Fibroblast of skin of left quadriceps (primary cell): ENCODE measurements around the gene CARMIL3.

Experiments
- DNase-seq, 2 experiments: peaks; one replicate each; pipeline ENCODE4 v3.0.0-alpha.2; 2013; ENCODE audit warnings: low read depth in 2 of 2

Gene CARMIL3

DNA sequence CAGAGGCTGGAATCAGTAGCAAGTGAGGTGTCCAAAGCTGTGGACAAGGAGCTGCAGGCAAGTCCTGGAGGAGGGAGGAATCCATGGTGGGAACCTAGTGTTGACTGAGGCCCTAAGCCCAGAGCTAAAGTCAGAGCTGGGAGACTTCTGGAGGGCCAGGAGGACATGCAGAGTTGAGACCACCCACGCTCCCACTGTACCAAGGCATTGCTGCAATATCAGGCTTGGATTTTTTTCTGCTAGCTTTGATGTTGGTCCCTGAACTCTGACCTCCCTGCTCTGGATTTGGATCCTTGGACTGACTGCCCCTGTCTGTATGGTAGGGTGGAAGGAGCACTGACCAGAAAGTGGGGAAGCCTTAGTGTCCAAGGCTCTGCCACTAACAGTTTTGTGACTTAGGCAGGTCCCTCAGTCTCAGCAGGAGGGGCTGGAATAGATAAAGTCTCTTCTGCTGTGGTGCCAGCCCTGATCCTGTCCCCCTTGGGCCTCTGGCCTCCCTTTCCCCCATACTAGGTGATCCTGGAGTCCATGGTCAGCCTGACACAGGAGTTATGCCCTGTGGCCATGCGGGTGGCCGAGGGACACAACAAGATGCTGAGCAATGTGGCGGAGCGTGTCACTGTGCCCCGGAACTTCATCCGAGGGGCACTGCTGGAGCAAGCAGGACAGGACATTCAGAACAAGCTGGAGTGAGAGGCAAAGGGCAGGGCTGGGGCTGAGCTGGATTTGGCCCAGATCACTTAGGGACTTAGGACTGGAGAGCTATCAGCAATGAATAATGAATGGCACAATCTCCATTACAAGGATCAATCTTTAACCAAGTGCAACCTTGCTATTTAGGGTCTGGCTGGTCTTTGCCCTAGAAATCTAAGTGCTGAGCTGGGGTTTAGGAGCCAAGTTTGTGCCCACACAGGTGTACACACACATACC is 9.4 kb downstream of the CARMIL3 start:
- no peak for DNase-seq

DNA sequence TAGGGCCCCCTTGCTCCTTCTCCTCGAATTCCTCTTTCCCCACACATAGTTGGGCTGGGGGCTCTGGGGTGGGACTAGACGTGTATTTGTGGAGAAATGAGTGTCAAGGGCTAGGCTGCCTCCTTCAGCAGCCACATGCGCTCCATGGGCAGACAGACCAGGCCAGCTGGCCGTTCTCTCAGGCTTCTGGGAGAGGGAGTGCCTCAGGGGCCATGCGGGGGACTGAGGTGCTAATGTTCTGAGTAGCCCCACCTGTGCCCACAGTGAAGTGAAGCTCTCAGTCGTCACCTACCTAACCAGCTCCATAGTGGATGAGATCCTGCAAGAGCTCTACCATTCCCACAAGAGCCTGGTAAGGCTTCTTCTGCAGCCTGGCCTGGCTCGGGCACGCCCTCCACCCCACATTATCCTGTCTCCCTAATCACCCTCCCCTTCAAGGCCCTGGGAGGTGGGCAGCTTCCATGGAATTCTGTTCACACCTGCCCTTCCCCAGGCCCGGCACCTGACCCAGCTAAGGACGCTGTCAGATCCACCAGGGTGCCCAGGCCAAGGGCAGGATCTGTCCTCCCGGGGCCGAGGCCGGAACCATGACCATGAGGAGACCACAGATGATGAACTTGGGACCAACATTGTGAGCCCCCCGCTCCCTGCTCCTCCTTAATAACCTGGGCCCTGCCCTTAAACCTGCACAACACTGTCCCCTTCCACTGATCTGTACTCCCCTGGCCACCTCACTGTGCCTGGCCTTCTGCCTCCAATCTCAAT is 10.6 kb downstream of the CARMIL3 start:
- no peak for DNase-seq

DNA sequence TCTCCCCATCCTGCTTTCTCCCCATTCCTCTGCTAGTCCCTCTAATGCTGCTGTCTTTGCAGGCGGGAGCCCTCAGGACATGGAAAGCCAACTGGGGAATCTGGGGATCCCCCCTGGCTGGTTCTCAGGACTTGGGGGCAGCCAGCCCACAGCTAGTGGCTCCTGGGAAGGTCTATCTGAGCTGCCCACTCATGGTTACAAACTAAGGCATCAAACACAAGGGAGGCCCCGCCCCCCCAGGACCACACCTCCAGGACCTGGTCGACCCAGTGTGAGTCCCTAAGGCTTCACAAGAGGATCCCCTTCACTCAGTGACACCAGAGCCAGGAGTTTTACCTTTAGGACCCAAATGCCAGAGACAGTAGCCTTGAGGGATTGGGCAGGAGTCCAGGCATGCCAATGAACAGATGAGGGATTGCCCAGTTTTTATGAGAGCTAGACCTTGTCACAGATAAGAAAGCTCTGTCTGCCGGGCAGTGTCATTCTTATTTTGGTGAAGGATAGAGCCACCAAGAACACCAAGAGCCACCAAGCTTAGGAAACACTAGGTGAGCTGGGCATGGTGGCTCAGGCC is 11.5 kb downstream of the CARMIL3 start:
- no peak for DNase-seq

DNA sequence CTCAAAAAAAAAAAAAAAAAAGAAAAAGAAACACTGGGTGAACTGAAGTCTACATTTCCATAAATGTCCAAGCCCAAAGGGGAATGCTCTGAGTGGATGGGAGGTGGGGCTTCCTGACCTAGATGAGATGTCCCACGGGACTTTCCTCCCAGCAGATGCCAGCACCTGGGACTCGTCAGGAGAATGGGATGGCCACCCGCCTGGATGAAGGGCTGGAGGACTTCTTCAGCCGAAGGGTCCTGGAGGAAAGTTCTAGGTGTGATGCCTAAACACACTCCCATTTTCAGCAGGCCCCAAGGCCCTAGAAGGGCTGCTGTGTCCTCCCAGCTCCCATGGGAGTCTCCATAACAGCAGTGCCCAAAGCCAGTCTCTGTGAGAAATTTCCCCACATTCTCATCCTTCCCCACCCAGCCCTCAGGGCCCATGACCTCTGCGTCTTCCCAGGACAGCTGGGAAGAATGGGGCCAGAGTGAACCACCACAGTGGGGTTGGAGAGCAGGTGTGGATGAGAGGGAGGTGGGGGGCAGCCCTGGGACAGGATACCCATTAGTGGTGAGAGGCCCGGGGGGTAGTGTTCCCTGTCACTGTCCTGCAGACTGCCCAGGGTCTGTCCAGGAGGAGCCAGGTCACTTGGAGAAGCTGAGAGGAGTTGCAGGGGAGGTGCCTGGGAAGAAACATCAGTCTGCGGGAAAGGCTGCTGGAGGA is 12.4 kb downstream of the CARMIL3 start:
- no peak for DNase-seq

DNA sequence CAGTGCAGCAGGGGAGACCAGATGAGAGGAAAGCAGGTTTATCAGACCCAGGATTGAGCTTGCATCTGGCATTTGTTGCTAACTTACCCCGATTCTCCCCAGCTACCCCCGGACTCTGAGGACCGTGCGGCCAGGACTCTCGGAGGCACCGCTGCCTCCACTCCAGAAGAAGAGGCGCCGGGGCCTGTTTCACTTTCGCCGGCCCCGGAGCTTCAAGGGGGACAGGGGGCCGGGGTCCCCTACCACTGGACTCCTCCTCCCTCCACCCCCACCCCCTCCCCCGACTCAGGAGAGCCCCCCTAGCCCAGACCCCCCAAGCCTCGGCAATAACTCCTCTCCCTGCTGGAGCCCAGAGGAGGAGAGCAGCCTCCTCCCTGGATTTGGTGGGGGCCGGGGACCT is 13.0 kb downstream of the CARMIL3 start:
- no peak for DNase-seq

DNA sequence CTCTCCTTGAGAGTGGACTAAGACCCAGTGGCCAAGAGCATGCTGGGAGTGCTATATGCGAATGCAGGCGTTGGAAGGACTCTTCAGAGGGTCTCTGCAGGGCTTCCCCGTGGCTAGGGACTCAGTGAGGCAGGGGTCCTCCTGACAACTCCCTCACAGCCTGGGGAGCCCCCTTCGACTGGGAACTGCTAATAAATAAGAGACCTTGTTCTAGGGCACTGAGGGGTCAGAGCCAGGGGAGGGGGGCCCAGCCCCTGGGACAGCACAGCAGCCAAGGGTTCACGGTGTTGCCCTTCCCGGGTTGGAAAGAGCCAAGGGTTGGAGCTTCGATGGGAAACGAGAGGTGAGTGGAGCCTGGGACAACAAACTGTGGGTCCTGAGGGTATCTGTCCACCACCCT is 13.6 kb downstream of the CARMIL3 start:
- DNase-seq, result no peak

DNA sequence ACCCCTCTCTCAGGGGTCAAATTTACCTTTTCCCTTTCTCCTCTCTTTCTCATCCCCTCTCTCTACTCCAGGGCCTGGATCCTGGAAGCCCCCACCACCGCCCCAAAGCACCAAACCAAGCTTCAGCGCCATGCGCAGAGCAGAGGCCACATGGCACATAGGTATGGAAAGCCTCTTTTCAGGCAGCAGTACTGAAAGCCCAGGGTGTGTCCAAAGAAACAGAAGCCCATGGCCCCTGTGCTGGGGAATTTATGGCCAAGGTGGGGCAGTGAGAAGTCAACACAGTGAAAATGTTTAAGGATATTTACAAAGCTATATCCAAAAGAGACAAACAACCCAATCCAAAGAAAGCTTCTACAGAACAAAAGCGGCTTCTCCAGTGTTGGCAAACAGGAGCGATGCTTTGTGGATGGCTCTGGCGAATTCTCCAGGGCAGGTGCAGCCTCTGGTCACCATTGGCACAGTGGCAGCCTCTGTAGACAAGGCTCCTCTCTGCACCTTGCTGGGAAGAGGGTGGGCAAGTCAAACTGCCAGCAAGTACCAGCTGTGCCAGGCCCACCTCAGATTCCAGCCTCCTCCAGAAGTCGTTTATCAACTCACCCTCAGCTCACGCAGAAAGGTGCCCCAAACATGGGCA is 14.8 kb downstream of the CARMIL3 start:
- DNase-seq, result no peak

DNA sequence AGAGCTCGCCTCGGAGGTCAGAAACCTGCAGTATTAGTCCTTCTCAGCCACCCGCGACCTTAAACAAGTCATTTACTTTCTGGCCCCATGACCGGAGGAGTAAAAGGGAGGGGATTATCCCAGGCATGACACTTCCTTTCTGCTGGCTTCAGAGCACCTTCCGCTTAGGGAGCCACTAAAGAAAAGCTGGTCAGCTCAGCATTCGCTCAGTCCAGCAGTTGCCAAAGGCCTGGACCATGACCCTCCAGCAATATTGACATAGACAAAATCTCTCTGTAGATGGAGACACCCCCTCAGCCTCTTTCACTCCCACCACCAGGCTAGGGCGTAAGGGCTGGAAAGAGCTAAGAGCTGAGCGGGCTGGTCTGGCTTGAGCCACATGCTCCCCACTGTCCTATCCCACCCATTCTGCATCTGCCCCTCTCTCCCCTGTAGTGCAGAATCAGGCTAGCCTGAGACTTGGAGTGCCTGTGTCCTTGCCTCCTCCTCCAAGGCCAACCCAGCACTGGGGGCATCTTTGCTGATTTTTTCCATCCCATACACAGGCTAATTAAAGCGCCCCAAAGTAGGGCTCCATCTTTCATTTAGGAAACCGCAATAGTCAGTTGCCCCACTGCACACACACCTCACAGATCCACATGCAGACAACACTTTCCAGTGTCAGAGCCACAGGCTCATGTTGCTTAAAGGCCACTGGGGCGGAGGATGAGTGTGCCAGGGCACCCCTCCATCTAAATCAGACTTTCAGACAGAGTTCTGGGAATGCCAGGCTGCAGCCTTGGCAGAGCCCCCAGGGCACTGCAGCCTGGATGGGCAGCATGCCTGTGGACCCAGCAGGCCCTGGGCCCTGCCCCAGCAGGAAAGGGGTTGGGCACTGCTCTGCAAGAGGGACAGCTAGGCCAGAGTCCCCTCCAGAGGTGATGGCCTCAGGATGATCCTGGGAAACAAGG is 15.6 kb downstream of the CARMIL3 start:
- DNase-seq, result no peak

DNA sequence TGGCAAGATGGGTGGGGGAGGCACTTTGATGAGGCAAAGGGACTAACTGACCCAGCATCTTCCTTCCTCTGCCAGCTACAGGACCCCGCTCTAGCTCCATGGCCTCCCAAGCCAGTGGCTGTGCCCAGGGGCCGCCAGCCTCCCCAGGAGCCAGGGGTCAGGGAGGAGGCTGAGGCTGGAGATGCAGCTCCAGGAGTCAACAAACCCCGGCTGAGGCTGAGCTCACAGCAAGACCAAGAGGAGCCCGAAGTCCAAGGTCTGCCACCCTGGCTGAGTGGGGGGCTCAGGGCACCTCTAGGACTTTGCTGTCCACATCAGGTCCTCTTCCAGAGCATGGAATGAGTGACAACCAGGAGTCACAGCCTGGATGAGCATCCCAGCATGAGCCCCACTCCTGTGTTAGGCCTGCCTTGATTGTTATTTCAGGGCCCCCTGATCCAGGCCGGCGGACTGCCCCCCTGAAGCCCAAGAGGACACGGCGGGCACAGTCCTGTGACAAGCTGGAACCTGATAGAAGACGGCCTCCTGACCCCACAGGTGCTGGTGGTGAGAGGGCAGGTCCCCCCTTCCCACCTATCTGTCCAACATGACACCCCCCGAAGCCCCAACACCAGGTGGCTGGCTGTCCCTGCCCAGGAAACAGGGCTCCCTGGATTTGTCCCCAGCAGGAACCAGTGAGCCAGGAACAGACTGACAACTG is 17.1 kb downstream of the CARMIL3 start:
- no peak for DNase-seq

DNA sequence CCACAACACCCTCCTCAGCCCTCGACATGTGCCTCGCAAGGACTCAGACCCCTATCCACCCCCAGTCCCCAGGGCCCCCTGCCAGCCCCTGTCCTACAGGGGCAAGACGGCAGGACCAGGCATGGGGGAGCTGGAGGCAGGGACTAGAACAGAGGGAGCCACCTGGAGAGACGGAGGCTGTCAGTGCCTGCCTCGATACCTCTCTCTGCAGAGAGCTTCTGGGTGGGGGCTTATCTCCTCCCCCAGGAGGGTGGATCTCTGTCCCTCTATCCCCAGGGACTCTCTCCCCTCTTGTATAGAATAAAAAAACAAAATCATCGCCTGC is 17.6 kb downstream of the CARMIL3 start:
- no peak for DNase-seq

DNA sequence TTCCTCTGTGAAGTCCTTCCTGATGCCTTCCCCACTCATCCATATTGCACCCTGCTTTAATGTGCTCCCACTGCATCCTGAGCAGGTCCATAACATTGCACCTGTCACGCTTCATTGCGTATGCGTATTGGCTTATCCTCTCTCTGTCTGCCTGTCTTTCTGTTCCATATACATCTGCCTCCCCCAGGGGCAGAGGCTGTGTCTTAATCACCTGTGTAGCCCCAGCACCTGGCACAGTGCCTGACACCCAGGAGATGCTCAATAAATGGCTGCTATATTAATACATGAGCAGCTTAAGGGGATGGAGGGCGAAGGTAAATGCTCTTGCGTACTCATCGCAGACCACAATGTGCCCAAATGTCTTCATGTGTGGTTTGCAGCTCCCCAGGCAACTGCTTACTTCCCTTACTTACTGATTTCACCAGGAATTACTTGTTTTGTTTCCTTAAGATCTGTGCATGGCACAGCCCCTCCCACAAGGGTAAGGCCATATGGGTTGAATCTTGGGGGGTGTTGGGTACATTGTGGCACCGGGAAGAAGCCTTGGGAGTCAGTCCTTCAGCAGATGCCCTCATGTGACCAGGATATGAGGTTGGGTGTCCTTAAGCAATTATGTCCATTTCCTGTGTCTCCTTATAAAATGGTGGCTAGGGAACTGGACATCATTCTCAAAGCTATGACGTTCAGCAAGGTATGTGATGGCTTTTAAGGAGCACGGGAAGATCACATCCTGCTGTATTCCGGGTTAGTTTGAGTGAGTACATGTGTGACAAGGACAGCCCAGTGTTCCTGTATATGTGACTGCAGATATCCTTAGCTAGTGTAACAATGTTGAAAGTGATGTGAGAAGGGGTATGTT is 18.7 kb downstream of the CARMIL3 start:
- no peak for DNase-seq

DNA sequence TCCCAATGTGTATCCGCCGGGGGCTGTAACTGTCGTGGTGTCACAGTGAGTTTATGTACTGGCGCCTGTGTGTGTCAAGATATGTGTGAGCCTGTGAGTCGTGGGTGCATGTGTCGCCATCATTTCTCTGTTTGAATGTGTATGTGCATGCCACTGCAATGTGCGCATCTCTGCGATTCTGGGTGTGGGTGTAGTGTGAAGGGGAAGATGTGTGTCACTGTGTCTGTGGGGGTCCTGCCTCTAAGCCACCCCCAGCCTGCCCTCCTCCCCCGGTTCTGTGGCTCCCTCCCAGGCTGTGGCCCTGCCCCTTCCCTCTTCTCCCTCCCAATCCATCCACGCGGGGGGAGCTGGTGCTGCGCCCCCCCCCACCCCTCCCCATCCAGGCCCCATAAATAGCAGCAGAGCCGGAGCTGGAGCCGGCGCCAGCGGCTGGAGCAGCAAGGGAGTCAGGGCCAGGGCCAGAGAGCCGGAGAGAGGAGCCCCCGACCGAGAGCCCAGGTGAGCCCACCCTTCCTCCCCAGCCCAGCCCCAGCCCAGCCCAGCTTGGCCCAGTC is 19.4 kb downstream of the CARMIL3 start, which contains the start of gene CPNE6:
Gene CPNE6 (plus strand): TSS at position 419 of the 554 bp plus-strand sequence. CDS start 1,375 bp downstream, outside the sequence.
- no peak for DNase-seq

DNA sequence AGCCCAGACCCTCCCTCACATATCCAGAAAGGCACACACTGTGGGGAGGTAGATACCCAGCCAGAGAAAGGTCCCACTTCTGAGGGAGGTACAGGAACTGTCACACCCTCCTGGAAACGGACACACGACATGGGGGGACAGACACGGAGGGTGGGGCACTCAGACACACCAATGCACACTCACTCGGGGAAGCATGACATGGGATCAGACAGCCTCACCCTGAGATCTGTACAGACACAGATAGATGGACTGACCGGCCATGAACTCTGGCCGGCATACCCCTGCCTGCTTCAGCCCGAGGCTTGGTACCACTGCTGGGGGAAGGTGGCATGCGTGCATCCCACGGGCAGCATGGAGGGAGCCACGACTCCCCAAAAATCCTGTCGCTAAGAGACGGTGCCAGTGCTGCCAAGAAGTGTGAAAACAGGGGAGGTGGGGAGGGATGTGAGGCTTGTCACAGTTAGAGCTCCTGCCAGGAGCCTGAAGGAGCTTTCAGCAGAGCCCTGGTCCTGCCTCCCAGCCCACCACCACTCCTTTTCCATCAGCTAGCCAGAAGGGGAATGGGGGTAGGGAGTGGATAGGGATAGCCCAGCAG is 20.1 kb downstream of the CARMIL3 start:
- DNase-seq, result no peak

DNA sequence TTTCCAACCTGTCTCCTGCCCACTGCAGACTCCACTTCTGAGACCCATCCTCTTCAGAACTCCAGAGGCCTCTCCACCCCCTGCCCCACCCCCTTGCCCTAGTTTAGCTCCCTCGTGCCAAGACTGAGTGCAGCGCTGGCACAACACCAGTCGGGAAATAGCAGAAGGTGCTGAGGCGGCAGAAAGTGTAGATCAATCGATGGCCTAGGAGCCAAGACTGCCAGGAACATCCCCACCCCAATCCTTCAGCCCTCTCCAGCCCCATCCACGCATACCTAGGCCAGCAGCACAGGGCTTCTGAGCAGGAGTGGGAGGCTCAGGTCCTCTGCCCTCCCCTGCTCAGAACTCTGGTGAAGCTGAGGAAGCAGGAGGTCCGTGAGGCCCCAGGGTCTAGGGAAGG is 20.6 kb downstream of the CARMIL3 start:
- no peak for DNase-seq

DNA sequence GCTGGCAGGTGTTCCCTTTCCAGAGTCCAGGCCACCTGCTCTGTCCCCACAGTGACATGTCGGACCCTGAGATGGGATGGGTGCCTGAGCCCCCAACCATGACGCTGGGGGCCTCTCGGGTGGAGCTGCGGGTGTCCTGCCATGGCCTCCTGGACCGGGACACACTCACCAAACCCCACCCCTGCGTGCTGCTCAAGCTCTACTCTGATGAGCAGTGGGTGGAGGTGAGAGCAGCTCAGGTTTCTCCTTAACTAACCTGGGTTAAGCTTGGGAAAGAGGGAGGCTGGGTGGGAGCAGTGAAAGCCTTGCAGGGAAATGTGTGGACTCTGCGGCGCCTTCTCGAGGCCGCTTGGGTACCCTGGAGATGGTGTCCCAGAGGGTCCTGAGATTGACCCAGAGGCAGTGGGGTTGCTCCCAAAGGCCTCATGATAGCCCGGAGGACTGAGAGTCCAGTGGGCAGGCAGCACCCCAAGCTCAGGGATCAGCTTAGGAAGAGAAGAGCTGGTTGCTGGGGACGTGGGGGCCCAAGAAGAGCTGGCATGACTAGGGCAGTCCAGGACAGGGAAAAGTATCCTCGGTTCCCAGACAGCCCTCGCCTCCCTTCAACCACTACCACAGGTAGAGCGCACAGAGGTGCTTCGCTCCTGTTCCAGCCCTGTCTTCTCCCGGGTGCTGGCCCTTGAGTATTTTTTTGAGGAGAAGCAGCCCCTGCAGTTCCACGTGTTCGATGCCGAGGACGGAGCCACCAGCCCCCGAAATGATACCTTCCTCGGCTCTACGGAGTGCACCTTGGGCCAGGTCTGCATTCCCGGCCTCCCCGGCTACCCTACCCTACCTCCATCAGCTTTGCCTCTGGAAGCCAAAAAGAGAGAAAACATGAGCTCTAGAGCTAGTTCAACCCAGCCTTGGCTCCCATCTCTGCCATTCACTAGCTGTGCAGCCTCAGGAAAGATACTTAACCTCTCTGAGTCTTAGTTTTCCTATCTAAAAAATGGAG is 21.4 kb downstream of the CARMIL3 start:
- no peak for DNase-seq

DNA sequence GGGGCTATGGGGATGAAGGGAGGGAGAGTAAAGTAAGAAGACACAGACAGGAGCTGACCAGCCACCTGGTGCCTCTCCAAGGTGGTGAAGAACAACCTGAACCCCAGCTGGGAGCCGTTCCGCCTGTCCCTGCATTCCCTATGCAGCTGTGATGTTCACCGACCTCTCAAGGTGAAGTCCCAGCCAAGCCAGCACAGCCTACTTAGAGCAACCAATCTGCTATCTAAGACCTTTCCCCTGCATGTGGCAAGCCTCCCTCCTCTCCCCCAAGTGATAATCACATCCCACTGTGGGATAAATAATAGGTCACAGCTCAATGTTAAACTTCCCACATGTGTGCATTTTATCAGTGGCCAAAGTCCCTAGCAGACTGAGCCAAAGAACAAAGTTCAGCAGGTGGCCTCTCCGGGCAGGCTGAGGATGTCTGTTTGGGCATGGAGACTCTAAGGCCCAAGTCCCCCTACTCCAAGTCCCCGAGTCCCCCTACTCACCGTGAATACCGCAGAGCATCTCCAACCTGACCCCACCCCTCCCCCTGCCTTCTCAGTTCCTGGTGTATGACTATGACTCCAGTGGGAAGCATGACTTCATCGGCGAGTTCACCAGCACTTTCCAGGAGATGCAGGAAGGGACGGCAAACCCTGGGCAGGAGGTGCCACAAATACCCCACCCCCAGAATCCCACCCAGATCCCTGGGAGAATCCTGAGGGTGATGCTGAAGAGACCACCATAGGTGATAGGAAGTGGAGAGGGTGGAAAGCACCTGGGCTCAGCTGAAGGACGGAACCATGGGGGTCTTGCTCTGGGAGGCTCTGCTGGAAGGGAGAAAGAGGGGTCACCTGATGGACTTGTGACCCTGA is 23.0 kb downstream of the CARMIL3 start:
- DNase-seq, result no peak
